GM11168 (cell line): ENCODE results near the gene VASH1.

Experiments
- in situ Hi-C: fragments of 300-500 bp; cut with MboI; formaldehyde crosslinking; loops from one replicate; pipeline ENCODE4 v1.12.0; 2022; ENCODE audit warnings: low sequenced_read_pairs; ENCODE audit not compliant: unreplicated experiment

VASH1 gene

GRCh38 chr14:76770521-76771436 is 9.5 kb downstream of the VASH1 start:
- in situ Hi-C loops, result no loop called here

GRCh38 chr14:76771437-76771980 is 10.2 kb downstream of the VASH1 start:
- in situ Hi-C loops, result no loop called here

- in situ Hi-C loops, result no loop called here
These were observed 11.3 kb downstream of the VASH1 start for GRCh38 chr14:76772300-76773187.

GRCh38 chr14:76773188-76773885 is 12.1 kb downstream of the VASH1 start:
- in situ Hi-C loops, result no loop called here

GRCh38 chr14:76773956-76774820 is 12.9 kb downstream of the VASH1 start:
- in situ Hi-C loops, result no loop called here

- in situ Hi-C loops, result loop anchor here (5.0 kb wide), 1 partner anchor 63 kb away; no protein-coding TSS in a partner anchor
These were observed 13.8 kb downstream of the VASH1 start for GRCh38 chr14:76774821-76775694.

GRCh38 chr14:76775695-76776427 is 14.6 kb downstream of the VASH1 start:
- in situ Hi-C loops, result loop anchor here (5.0 kb wide), 1 partner anchor 64 kb away; no protein-coding TSS in a partner anchor

- in situ Hi-C loops, result loop anchor here (5.0 kb wide), 1 partner anchor 64 kb away; no protein-coding TSS in a partner anchor
These were observed 15.4 kb downstream of the VASH1 start for GRCh38 chr14:76776428-76777251.

GRCh38 chr14:76777721-76778120 is 16.5 kb downstream of the VASH1 start:
- in situ Hi-C loops, result loop anchor here (5.0 kb wide), 1 partner anchor 65 kb away; no protein-coding TSS in a partner anchor

- in situ Hi-C loops, result loop anchor here (5.0 kb wide), 1 partner anchor 66 kb away; no protein-coding TSS in a partner anchor
These were observed 17.4 kb downstream of the VASH1 start for GRCh38 chr14:76778546-76779215.

GRCh38 chr14:76779221-76780057 is 18.2 kb downstream of the VASH1 start:
- in situ Hi-C loops, result loop anchor here (5.0 kb wide), 1 partner anchor 67 kb away; no protein-coding TSS in a partner anchor

GRCh38 chr14:76780058-76780345 is 18.7 kb downstream of the VASH1 start:
- in situ Hi-C loops, result no loop called here

GRCh38 chr14:76780360-76780759 is 19.1 kb downstream of the VASH1 start:
- in situ Hi-C loops, result no loop called here

GRCh38 chr14:76780875-76781647 is 19.8 kb downstream of the VASH1 start:
- in situ Hi-C loops, result no loop called here
